ENCODE data around the gene SACM1L.

The SACM1L gene

GRCh38 chr3:45667569-45667934 is 21.6 kb upstream of the SACM1L start:
- peaks cover 57% of the 10 kb centered on the region for H3K36me3 ChIP-seq (ENCODE audit: control insufficient read depth, insufficient read depth, low read length)
- no peak overlapping the region for H3K27ac ChIP-seq (ENCODE audit: low read depth, low read length)
- H3K9ac ChIP-seq (ENCODE audit: low read depth, low read length): no peak overlapping the region

GRCh38 chr3:45670436-45670835 is 18.8 kb upstream of the SACM1L start:
- peaks cover 7% of the 10 kb centered on the region; the same call in 1 of the 2 replicates for H3K4me1 ChIP-seq (ENCODE audit: control insufficient read depth, insufficient read depth, low read length)
- H3K27me3 ChIP-seq (ENCODE audit: control insufficient read depth, insufficient read depth, low read length): no peaks in the 10 kb centered on the region
- H3K9ac ChIP-seq (ENCODE audit: low read depth, low read length): no peak overlapping the region
- no peak overlapping the region for H3K27ac ChIP-seq (ENCODE audit: low read depth, low read length)
- H3K9me3 ChIP-seq (ENCODE audit: control insufficient read depth, insufficient read depth, low read length): no peaks in the 10 kb centered on the region
- no peak overlapping the region for H3K4me3 ChIP-seq (ENCODE audit: low read depth, low read length)
- H3K36me3 ChIP-seq (ENCODE audit: control insufficient read depth, insufficient read depth, low read length): peaks cover 74% of the 10 kb centered on the region

More at GRCh38 chr3:45667569-45667934, 21.6 kb upstream of the SACM1L start:
- Histone ChIP-seq H3K4me3 (ENCODE audit: low read depth, low read length) (no peak overlapping the region), H3K9me3 (ENCODE audit: control insufficient read depth, insufficient read depth, low read length) (no peaks in the 10 kb centered on the region), H3K27me3 (ENCODE audit: control insufficient read depth, insufficient read depth, low read length) (no peaks in the 10 kb centered on the region), H3K4me1 (ENCODE audit: control insufficient read depth, insufficient read depth, low read length) (peaks cover 2% of the 10 kb centered on the region; the same call in 1 of the 2 replicates)

GRCh38 chr3:45670991-45671390 is 18.2 kb upstream of the SACM1L start:
- Histone ChIP-seq H3K27ac (ENCODE audit: low read depth, low read length) (no peak overlapping the region), H3K9me3 (ENCODE audit: control insufficient read depth, insufficient read depth, low read length) (no peaks in the 10 kb centered on the region), H3K4me3 (ENCODE audit: low read depth, low read length) (no peak overlapping the region), H3K27me3 (ENCODE audit: control insufficient read depth, insufficient read depth, low read length) (no peaks in the 10 kb centered on the region), H3K9ac (ENCODE audit: low read depth, low read length) (no peak overlapping the region), H3K36me3 (ENCODE audit: control insufficient read depth, insufficient read depth, low read length) (peaks cover 70% of the 10 kb centered on the region), H3K4me1 (ENCODE audit: control insufficient read depth, insufficient read depth, low read length) (peaks cover 7% of the 10 kb centered on the region; the same call in 1 of the 2 replicates)

GRCh38 chr3:45673273-45673672 is 15.9 kb upstream of the SACM1L start:
- peaks cover 21% of the 10 kb centered on the region for H3K4me1 ChIP-seq (ENCODE audit: control insufficient read depth, insufficient read depth, low read length)
- H3K4me3 ChIP-seq (ENCODE audit: low read depth, low read length): no peak overlapping the region
- peaks cover 68% of the 10 kb centered on the region for H3K36me3 ChIP-seq (ENCODE audit: control insufficient read depth, insufficient read depth, low read length)
- H3K27me3 ChIP-seq (ENCODE audit: control insufficient read depth, insufficient read depth, low read length): no peaks in the 10 kb centered on the region
- H3K27ac ChIP-seq (ENCODE audit: low read depth, low read length): peak overlapping the region; percentile 75
- H3K9me3 ChIP-seq (ENCODE audit: control insufficient read depth, insufficient read depth, low read length): no peaks in the 10 kb centered on the region
- no peak overlapping the region for H3K9ac ChIP-seq (ENCODE audit: low read depth, low read length)

GRCh38 chr3:45676325-45677032 is 12.7 kb upstream of the SACM1L start:
- Histone ChIP-seq H3K27me3 (ENCODE audit: control insufficient read depth, insufficient read depth, low read length) (no peaks in the 10 kb centered on the region), H3K36me3 (ENCODE audit: control insufficient read depth, insufficient read depth, low read length) (peaks cover 57% of the 10 kb centered on the region), H3K4me1 (ENCODE audit: control insufficient read depth, insufficient read depth, low read length) (peaks cover 21% of the 10 kb centered on the region), H3K4me3 (ENCODE audit: low read depth, low read length) (no peak overlapping the region), H3K9ac (ENCODE audit: low read depth, low read length) (no peak overlapping the region), H3K9me3 (ENCODE audit: control insufficient read depth, insufficient read depth, low read length) (no peaks in the 10 kb centered on the region), H3K27ac (ENCODE audit: low read depth, low read length) (no peak overlapping the region)

- Histone ChIP-seq H3K27me3 (ENCODE audit: control insufficient read depth, insufficient read depth, low read length) (no peaks in the 10 kb centered on the region), H3K4me3 (ENCODE audit: low read depth, low read length) (no peak overlapping the region), H3K4me1 (ENCODE audit: control insufficient read depth, insufficient read depth, low read length) (peaks cover 21% of the 10 kb centered on the region), H3K36me3 (ENCODE audit: control insufficient read depth, insufficient read depth, low read length) (peaks cover 52% of the 10 kb centered on the region), H3K9me3 (ENCODE audit: control insufficient read depth, insufficient read depth, low read length) (no peaks in the 10 kb centered on the region), H3K9ac (ENCODE audit: low read depth, low read length) (no peak overlapping the region), H3K27ac (ENCODE audit: low read depth, low read length) (no peak overlapping the region)
These were observed 12.2 kb upstream of the SACM1L start for GRCh38 chr3:45677033-45677446.

- peaks cover 44% of the 10 kb centered on the region for H3K36me3 ChIP-seq (ENCODE audit: control insufficient read depth, insufficient read depth, low read length)
- no peak overlapping the region for H3K27ac ChIP-seq (ENCODE audit: low read depth, low read length)
- H3K4me3 ChIP-seq (ENCODE audit: low read depth, low read length): no peak overlapping the region
- H3K9me3 ChIP-seq (ENCODE audit: control insufficient read depth, insufficient read depth, low read length): 0 out of 2 replicates have a peak, but pooled peaks cover 4% of the 10 kb centered on the region
- no peaks in the 10 kb centered on the region for H3K27me3 ChIP-seq (ENCODE audit: control insufficient read depth, insufficient read depth, low read length)
- peaks cover 16% of the 10 kb centered on the region; the same call in 1 of the 2 replicates for H3K4me1 ChIP-seq (ENCODE audit: control insufficient read depth, insufficient read depth, low read length)
- H3K9ac ChIP-seq (ENCODE audit: low read depth, low read length): no peak overlapping the region
These were observed 11.4 kb upstream of the SACM1L start for GRCh38 chr3:45677841-45678240.

- H3K9me3 ChIP-seq (ENCODE audit: control insufficient read depth, insufficient read depth, low read length): 0 out of 2 replicates have a peak, but pooled peaks cover 7% of the 10 kb centered on the region
- H3K36me3 ChIP-seq (ENCODE audit: control insufficient read depth, insufficient read depth, low read length): peaks cover 30% of the 10 kb centered on the region
- no peak overlapping the region for H3K9ac ChIP-seq (ENCODE audit: low read depth, low read length)
- peaks cover 23% of the 10 kb centered on the region for H3K4me1 ChIP-seq (ENCODE audit: control insufficient read depth, insufficient read depth, low read length)
- peak overlapping the region; percentile 24 for H3K27ac ChIP-seq (ENCODE audit: low read depth, low read length)
- H3K27me3 ChIP-seq (ENCODE audit: control insufficient read depth, insufficient read depth, low read length): no peaks in the 10 kb centered on the region
- no peak overlapping the region for H3K4me3 ChIP-seq (ENCODE audit: low read depth, low read length)
These were observed 9.4 kb upstream of the SACM1L start for GRCh38 chr3:45679805-45680204.

- 0 out of 2 replicates have a peak, but pooled peaks cover 7% of the 10 kb centered on the region for H3K9me3 ChIP-seq (ENCODE audit: control insufficient read depth, insufficient read depth, low read length)
- H3K4me3 ChIP-seq (ENCODE audit: low read depth, low read length): no peak overlapping the region
- no peak overlapping the region for H3K27ac ChIP-seq (ENCODE audit: low read depth, low read length)
- no peak overlapping the region for H3K9ac ChIP-seq (ENCODE audit: low read depth, low read length)
- peaks cover 32% of the 10 kb centered on the region for H3K4me1 ChIP-seq (ENCODE audit: control insufficient read depth, insufficient read depth, low read length)
- no peaks in the 10 kb centered on the region for H3K27me3 ChIP-seq (ENCODE audit: control insufficient read depth, insufficient read depth, low read length)
- H3K36me3 ChIP-seq (ENCODE audit: control insufficient read depth, insufficient read depth, low read length): peaks cover 30% of the 10 kb centered on the region
These were observed 8.0 kb upstream of the SACM1L start for GRCh38 chr3:45681221-45681620.

GRCh38 chr3:45681846-45682245 is 7.3 kb upstream of the SACM1L start:
- H3K4me1 ChIP-seq (ENCODE audit: control insufficient read depth, insufficient read depth, low read length): peaks cover 27% of the 10 kb centered on the region
- H3K27me3 ChIP-seq (ENCODE audit: control insufficient read depth, insufficient read depth, low read length): no peaks in the 10 kb centered on the region
- H3K9me3 ChIP-seq (ENCODE audit: control insufficient read depth, insufficient read depth, low read length): 0 out of 2 replicates have a peak, but pooled peaks cover 7% of the 10 kb centered on the region
- peaks cover 27% of the 10 kb centered on the region for H3K36me3 ChIP-seq (ENCODE audit: control insufficient read depth, insufficient read depth, low read length)
- H3K4me3 ChIP-seq (ENCODE audit: low read depth, low read length): no peak overlapping the region
- H3K9ac ChIP-seq (ENCODE audit: low read depth, low read length): no peak overlapping the region
- H3K27ac ChIP-seq (ENCODE audit: low read depth, low read length): no peak overlapping the region

GRCh38 chr3:45682311-45682710 is 6.9 kb upstream of the SACM1L start:
- Histone ChIP-seq H3K4me1 (ENCODE audit: control insufficient read depth, insufficient read depth, low read length) (peaks cover 22% of the 10 kb centered on the region), H3K27me3 (ENCODE audit: control insufficient read depth, insufficient read depth, low read length) (no peaks in the 10 kb centered on the region), H3K9me3 (ENCODE audit: control insufficient read depth, insufficient read depth, low read length) (0 out of 2 replicates have a peak, but pooled peaks cover 7% of the 10 kb centered on the region), H3K36me3 (ENCODE audit: control insufficient read depth, insufficient read depth, low read length) (peaks cover 22% of the 10 kb centered on the region), H3K9ac (ENCODE audit: low read depth, low read length) (no peak overlapping the region), H3K4me3 (ENCODE audit: low read depth, low read length) (no peak overlapping the region), H3K27ac (ENCODE audit: low read depth, low read length) (no peak overlapping the region)
